NCI-H2227 (cell line): Measurements from ENCODE around the gene CFAP97D2.

Source experiments
- DNase-seq: peaks from one replicate; lab custom pipeline; 2025; ENCODE audit not compliant: unreplicated experiment; lab: John Stamatoyannopoulos, UW

Gene CFAP97D2

DNA sequence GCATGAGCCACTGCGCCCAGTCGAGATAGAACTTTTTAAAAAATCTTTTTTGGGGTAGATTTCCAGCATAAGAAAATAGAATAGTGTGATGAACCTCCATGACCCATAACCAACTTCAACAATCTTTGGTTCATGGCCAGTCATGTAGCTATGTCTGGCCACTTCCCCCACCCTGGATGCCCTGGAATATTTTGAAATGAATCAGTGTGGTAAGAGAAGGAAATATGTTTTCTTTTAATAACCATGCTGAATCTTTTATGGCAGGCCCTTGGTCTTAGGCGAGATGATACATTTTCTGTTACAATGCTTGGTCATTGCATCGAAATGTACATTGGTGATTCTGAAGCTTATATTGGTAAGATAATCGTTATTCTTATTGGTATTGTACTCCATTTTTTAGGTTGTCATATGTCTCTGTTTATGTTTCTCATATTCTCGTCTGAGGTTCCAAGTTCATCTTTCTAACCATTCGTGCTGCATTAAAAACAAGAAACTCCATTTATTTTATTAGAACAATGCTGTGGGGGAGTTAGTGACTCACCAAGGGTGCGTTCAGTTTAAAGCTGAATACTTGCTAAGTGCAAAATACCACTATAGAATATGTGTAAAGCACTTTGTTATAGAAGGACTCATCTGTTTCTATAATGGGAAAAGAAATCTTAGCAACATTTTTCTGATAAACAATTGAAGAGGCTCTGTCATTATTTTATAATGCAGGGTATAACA is 86.0 kb downstream of the CFAP97D2 start:
- DNase-seq = no peak

DNA sequence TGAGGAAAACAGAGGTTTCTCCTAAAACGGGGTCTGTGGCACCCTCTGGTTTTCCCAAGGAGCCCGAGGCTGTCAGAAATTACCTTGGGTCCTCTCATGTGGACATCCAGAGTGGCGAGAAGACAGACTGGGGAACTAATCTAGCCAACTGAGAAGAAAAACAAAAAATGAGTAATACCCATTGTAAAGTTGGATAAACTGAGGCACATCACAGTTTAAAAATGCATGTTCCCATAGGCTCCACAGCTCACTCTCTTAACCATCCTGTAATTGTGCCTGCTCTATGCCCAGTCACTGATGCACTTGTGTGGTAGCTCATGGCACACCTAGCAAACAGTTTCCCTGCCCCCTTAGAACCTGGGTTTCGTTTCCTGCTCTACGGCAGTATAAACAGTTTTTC is 87.2 kb downstream of the CFAP97D2 start:
- DNase-seq = no peak

DNA sequence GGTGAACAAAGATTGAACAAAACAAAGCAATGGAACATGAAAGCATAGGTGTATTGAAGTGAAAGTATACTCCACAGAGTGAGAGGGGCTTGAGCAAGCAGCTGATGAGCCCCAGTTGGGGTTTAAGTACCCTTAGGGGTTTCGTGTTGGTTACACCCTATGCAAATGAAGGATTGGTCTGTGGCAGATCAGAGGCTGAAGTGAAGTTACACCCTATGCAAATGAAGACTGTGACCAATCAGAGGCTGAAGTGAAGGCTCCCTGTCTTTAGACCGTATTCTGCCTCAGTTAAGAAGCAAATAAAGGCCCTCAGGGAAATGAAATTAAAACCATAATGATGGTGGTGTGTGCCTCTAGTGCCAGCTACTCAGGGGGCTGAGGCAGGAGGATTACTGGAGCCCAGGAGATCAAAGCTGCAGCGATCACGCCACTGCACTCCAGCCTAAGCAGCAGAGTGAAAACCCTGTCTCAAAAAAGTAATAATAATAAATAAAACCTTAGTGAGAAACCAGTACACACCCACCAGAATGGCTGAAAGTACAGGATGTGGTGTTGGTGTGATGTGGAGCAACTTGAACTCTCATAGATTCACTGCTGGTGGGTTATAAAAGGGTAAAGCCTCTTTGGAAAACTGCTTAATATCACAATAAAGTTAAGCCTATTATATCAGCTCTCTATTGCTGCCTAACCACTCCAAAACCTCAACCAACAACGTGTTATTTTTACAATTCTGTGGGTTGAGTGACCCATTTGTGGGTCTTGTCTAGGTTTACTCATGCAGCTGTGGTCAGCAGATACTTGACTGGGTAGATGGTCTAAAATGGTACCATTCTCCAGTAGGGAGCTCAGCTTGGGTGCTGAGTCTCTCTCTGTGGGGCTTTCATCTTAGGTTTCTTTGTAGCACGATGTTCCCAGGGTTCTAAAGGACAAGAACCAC is 89.6 kb downstream of the CFAP97D2 start:
- no peak for DNase-seq

DNA sequence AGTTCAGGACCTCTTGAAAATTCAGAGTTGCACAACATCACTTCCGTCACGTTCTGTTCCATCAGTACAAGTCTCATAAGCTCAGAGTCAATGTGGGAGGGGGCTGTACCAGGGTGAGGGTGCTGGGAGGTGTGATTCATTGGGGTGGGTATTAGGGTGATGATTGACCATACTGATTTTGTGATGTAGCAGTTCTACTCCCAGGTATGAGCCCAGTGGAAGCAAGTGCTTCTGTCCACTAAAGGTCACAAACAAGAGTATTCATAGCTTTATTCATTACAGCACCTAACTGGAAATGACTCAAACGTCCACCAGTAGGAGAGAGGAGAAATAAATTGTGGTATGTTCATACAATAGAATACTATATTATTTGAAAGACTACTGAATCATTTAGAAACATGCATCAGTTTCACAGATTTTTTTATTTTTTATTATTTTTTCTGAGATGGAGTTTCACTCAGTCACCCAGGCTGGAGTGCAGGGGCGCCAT is 90.3 kb downstream of the CFAP97D2 start:
- DNase-seq = no peak
